CD4-positive, alpha-beta T cell treated with Interleukin-10 for 1 hour (primary cell): ENCODE measurements around the gene CMTM2.
A peak's percentile ranks its signal among the peaks of the same experiment; 100 is the strongest.

Experiments
- DNase-seq: peaks from one replicate; pipeline ENCODE4 v3.0.0-alpha.2; 2020

Gene CMTM2

DNA sequence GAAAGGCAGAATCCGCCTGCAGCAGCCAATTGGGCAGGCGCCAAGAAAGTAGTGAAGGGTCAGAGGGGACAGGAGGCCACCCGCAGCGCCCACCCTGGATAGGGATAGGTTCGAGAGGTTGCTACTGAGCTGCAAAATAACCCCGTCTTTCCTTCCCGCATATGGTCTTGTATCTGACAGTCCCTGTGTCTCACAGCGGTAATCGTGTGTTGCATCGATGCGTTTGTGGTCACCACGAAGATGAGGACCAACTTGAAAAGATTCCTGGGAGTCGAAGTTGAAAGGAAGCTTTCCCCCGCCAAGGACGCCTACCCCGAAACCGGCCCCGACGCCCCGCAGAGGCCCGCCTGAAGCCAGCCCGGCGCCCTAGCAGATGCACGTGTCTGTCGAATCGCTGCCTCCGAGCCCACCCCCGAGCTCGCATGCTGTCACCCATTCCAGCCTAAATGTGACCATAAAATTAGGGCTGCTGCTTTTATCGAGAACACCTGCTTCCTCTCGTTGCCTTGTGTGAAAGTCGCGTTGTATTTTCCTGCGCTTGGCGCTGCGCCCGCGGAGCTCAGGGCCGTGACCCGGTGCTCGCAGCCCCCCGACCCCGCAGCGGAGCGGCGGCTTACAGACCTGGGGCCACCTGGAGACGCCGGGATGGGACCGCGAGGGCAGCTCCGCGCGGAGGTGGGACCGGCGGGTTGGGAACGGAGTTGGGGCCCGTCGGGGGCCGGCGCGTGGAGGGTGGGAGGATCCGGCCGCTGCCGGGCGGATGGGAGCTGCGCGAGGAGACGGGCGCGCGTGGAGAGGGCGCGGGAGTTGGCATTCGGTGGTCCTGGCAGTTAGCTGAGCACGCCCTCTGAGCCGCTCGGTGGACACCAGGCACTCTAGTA, at the start of gene CMTM2:
CMTM2 (plus strand) TSS at position 813 of the 881 bp plus-strand sequence. CDS start 145 bp downstream, outside the sequence.
- DNase-seq = no peak

DNA sequence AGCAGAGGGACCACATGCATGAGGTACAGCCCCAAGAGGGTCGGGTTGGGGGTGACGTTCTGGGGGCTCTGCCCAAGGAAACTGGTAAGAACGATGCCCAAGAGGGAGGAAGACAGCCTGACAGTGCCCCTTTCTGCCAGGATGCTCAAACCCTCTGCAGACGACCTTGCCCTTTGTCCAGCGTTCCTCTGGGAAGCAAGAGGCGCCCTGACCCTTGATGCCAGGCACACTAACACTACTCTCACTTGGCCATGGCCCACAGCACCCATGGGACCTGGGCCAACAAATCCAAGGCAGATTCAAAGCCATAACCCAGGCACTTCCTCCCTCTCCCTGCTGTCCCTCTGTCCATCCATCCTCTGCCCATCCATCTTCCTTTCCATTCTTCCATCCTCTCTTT, 49.8 kb upstream of the CMTM2 start:
- DNase-seq = no peak

DNA sequence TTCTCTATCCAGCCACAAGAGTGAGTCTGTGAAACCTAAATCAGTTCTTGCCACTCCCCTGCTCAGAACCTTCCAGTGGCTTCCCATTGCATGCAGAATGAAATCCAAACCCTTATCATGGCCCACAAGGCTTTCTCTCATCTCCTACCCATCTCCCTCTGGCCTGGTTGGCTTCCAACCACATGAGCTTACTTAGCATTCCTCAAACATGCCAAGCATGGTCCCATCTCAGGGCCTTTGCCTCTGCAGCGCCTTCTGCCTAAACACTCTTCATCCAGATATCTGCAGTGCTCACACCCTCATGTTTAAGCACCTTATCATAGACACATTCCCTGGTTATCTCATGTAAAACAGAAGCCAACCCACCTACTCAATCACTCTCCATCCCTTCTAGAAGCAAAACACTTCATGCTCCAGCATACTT, 44.9 kb upstream of the CMTM2 start:
- DNase-seq = no peak

GRCh38 chr16:66536525-66536924, 42.7 kb upstream of the CMTM2 start:
- DNase-seq = no peak

DNA sequence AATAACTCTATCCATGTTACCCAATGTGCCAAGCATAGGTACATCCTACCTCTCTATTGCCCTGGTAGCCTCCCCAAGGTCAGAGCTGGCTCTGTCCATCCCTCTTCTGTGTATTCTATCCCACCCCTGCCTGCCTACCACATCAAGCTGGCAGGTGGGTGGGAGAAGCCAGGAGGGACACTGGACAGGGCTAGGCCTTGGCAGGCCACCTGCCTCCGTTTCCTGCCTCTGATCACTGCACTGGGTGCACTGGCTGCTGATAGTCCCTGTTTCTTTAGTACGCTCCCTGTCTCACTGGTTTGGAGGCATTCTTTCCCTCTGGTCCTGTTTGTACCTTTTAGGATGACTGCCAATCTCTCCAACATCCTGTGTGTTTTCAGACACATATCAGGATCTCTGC, 42.0 kb upstream of the CMTM2 start:
- DNase-seq = no peak

GRCh38 chr16:66538910-66539309, 40.4 kb upstream of the CMTM2 start:
- DNase-seq = no peak

- no peak for DNase-seq
Measured at GRCh38 chr16:66539623-66540469, 39.4 kb upstream of the CMTM2 start.

DNA sequence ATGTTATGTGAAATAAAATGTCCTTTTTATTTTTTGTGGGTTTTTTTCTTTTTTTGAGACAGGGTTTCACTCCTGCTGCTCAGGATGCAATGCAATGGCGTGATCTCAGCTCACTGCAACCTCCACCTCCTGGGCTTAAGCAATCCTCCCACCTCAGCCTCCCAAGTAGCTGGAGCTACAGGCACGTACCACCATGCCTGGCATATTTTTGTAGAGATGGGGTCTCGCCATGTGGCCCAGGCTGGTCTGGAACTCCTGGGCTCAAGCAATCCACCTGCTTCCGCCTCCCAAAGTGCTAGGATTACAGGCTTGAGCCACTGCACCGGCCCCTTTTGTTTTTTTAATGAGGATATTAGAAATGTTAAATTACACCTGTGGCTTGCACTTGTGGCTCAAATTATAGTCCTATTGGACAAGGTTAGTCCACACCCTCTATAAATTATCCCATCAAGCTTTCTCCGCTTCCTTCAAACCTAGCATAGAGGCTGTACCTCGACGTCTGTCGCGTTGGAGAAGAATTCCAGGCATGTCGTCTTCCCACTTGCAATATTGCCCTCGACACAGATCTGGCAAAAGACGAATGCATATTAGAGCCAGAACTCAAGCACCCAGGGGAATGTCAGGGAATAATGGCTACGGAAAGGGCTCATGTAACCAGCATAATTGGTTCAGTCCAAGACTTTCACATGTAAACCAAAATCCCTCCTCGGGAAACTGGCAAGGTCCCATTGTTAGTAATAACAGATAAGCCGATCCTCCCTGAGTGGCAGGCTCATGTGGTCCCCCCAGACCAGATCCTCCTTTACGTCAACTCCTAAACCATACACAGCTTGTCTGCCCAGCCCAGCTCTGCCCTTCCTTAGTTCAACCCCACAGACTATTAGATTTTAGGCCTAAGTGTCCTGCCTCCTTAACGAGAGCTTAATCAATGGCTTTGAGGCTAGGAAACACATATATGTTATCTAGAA, 37.6 kb upstream of the CMTM2 start:
- DNase-seq = no peak

GRCh38 chr16:66542396-66542795, 36.9 kb upstream of the CMTM2 start:
- DNase-seq = no peak

DNA sequence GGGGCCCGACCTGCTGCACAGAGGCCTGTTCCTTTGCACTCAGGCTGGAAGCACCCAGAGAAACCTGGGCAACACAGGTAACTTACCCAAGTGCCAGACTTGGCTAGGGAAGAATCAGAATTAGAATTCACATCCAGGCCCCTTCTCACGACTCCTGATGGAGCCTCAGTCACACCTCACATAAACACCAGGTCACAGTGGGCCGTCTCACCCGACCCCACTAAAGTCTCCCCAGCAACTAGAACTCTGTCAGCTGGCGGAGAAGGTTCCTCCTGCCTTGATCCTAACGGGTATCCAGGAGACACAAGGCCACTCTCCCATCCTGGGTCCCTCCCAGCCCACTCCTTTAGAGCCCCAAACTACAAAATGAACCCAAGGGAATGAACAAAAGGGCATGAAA, 35.7 kb upstream of the CMTM2 start:
- DNase-seq = no peak

- DNase-seq = no peak
Measured at GRCh38 chr16:66544016-66544757, 35.1 kb upstream of the CMTM2 start.

GRCh38 chr16:66547101-66547989, 31.9 kb upstream of the CMTM2 start:
- DNase-seq = no peak

GRCh38 chr16:66548068-66548467, 31.2 kb upstream of the CMTM2 start:
- DNase-seq = no peak

- no peak for DNase-seq
Measured at GRCh38 chr16:66548868-66549267, 30.4 kb upstream of the CMTM2 start.

- DNase-seq = peak; percentile 57
Measured at GRCh38 chr16:66549284-66550131, 29.8 kb upstream of the CMTM2 start, which contains the start of gene TK2. Gene TK2, minus strand, starts transcription at chr16:66550122. Its CDS starts 61 bp downstream, at chr16:66550061.

DNA sequence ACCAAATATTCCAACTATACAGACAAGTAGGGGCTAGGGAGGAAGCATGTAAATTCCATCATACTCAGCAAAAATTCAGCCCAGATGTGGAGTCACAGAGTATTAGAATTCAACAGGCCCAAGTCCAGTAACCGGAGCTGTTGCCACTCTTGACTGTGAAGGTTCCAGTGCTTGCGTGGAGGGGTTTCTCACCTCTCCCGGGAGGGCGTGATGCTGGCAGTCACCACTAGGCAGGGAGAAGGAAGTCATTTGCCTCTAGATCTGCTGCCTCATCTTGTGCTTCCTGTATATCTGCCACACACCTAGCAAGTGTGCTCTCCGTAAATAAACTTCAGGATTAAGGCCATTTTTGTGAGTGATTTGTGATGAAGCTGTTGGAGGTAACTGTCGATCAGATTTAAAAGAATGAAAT, 27.9 kb upstream of the CMTM2 start:
- DNase-seq = peak; percentile 71

- DNase-seq = no peak
Measured at GRCh38 chr16:66551788-66552285, 27.4 kb upstream of the CMTM2 start.

DNA sequence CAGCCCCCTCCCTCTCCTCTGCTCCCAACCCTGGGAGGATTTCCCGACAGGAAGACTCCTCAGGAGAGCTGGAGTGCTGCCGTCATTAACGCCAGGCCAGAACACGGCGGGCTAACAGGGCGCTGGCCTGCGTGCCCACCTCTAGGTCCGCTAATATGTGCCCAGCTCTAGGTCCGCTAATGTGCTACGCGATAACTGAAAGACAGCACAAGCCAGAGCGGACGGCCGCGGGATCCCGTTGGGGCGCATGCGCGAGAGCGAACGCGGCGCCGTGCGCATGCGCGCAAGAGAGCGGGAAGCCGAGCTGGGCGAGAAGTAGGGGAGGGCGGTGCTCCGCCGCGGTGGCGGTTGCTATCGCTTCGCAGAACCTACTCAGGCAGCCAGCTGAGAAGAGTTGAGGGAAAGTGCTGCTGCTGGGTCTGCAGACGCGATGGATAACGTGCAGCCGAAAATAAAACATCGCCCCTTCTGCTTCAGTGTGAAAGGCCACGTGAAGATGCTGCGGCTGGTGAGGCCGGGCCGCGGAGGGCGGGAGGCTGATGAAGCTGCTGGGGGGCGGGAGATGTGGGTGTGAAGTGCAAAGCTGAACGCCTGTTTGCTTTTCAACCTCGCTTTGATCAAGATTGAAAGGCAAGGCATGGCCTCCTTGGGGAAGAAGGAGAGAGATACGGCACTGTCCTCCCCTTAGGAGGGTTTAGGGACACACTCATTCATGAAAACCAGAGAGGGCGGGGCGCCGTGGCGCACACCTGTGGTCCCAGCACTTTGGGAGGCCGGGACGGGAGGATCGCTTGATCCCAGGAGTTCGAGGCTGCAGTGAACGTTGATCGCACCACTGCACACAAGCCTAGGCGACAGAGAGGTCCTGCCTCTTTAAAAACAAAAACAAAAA, 26.7 kb upstream of the CMTM2 start, which contains the start of gene CKLF:
CKLF (plus strand) TSS at position 291 of the 892 bp plus-strand sequence; CDS start at position 431, 140 bp downstream.
- DNase-seq = peak; percentile 94
